Tibial artery (tissue), 4 donors: ENCODE results near the gene AEBP2.
A peak's percentile ranks its signal among the peaks of the same experiment; 100 is the strongest.
"Not testable (repeated sequence)": the region's sequence is repeated elsewhere in the genome, so short reads cannot be mapped to it uniquely, and the experiment has no call there.

Source experiments
- DNase-seq, 2 donors: peaks; one replicate each; pipeline ENCODE4 v3.0.0-alpha.2; 2019
- H3K27ac ChIP-seq, 2 donors: fragments of 200-600 bp; sonication (generic) in 1 of 2; 1 replicate in 1 of 2; 2 replicates in 1 of 2; pipeline ENCODE4 v1.5.1; 2018 to 2019; ENCODE audit warnings: mild to moderate bottlenecking in 1 of 2
- H3K27me3 ChIP-seq, 2 donors: fragments of 200-600 bp; sonication (generic) in 1 of 2; one replicate each; pipeline versions ENCODE4 v1.5.1 to v1.6.0; 2016 to 2019
- H3K36me3 ChIP-seq, 3 donors: fragments of 200-600 bp; sonication (generic) in 2 of 3; one replicate each; pipeline ENCODE4 v1.5.1; 2016 to 2019; ENCODE audit warnings: mild to moderate bottlenecking in 2 of 3
- H3K4me1 ChIP-seq, 4 donors: fragments of 200-600 bp; sonication (generic) in 2 of 4; 1 replicate in 3 of 4; 2 replicates in 1 of 4; pipeline ENCODE4 v1.5.1; 2016 to 2019
- H3K4me3 ChIP-seq, 2 donors: fragments of 200-600 bp; sonication (generic) in 1 of 2; 1 replicate in 1 of 2; 2 replicates in 1 of 2; pipeline ENCODE4 v1.5.1; 2018 to 2019; ENCODE audit warnings: mild to moderate bottlenecking in 2 of 2
- H3K9me3 ChIP-seq, 3 donors: fragments of 200-600 bp; sonication (generic) in 1 of 3; one replicate each; pipeline ENCODE4 v1.5.1; 2016 to 2019
- intact Hi-C: fragments of 100-400 bp; cut with DNase I; formaldehyde crosslinking; loops from one replicate; pipeline ENCODE4 v1.15.0; 2023; ENCODE audit warnings: low total_unique reads
- TF ChIP-seq, protein P1 (sequence below), 2 experiments: fragments of 200-600 bp in 1 of 2; fragments of 450-650 bp in 1 of 2; IDR thresholded peaks; one replicate each; pipeline ENCODE4 v1.5.1; 2017 to 2019; ENCODE audit warnings: antibody characterized with exemption in 2 of 2, mild to moderate bottlenecking in 1 of 2, moderate library complexity in 1 of 2

Gene AEBP2

DNA sequence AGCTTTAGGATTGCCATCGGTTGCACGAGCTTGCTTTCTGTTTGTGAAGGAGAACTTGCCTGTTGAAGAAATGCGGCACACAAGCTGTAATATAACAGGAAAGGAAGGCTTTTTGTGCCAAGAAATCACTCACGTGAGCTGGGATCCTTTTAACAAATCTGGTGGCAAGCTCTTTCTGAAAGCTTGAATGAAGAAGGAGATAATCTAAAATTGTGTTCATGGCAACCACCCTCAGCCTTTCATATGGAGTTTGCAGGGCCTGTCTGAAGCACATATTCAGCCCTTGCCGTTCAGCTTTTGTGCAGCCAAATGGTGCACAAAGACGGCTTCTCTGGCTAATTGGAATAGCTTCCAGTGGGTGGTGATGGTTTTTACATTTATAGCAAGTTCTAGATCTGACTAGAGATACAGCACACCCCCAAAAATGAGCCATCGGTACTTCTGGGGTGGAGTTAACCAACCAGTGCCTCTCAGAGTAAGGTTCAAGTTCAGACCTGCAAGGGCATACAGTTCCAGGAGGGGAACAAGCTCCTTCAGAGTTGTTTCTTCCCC is 107.4 kb downstream of the AEBP2 start:
- TF ChIP-seq, protein P1, sequence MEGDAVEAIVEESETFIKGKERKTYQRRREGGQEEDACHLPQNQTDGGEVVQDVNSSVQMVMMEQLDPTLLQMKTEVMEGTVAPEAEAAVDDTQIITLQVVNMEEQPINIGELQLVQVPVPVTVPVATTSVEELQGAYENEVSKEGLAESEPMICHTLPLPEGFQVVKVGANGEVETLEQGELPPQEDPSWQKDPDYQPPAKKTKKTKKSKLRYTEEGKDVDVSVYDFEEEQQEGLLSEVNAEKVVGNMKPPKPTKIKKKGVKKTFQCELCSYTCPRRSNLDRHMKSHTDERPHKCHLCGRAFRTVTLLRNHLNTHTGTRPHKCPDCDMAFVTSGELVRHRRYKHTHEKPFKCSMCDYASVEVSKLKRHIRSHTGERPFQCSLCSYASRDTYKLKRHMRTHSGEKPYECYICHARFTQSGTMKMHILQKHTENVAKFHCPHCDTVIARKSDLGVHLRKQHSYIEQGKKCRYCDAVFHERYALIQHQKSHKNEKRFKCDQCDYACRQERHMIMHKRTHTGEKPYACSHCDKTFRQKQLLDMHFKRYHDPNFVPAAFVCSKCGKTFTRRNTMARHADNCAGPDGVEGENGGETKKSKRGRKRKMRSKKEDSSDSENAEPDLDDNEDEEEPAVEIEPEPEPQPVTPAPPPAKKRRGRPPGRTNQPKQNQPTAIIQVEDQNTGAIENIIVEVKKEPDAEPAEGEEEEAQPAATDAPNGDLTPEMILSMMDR (IDR thresholded peaks at IDR 0.05) = no peak
- Histone ChIP-seq H3K27me3 (no peaks in the 10 kb centered on the region), H3K4me3 (peak overlapping the region; percentile 22 to 26), H3K4me1 (peaks cover 0 to 49% (median 18%) of the 10 kb centered on the region in 4 donors), H3K27ac (peak overlapping the region; percentile 73 to 77), H3K36me3 (no peaks in the 10 kb centered on the region), H3K9me3 (no peaks in the 10 kb centered on the region)
- intact Hi-C loops = no loop called here
- DNase-seq = peak in 1 of 2 donors; percentile 44

DNA sequence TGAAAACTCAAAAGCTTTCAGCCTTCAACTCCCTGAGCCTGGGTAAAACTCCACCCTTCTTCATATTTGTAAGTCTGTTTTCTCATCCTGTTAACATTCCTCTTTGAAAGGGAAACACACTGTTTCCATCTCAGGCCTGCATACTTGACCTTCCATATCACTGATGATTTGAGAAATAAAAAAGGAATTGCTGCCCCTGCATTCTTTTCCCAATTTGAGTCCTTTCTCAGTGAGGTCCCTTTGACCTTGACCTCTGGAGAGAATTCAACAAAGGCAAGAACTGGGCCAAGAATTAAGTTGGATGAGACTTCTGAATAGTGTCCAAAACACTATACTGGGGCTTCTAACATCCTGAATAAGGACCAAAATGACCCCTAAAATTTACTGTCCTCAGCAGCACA is 108.0 kb downstream of the AEBP2 start:
- H3K36me3 ChIP-seq = no peaks in the 10 kb centered on the region

DNA sequence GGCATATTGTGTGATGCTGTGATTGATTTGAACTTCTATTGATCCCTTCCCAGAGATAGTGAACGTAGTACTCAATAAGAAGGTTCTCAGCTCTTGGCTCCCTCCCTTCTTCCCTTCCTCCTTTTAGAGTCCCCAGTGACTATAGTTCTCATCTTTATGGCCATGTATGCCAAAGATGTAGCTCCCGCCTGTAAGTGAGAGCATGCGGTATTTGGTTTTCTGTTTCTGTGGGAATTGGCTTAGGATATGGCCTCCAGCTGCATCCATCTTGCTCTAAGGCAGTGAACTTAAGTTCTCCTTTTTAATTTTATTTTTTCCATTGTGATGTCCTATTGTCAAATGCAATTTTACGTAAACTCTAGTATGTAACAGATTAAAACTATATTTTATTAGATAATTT is 109.5 kb downstream of the AEBP2 start:
- no peaks in the 10 kb centered on the region for H3K36me3 ChIP-seq
- intact Hi-C loops = no loop called here
- peaks cover 0 to 63% (median 22%) of the 10 kb centered on the region in 4 donors for H3K4me1 ChIP-seq
- no peaks in the 10 kb centered on the region for H3K9me3 ChIP-seq
- no peak overlapping the region for H3K4me3 ChIP-seq
- TF ChIP-seq, protein P1 (IDR thresholded peaks at IDR 0.05) = no peak
- no peaks in the 10 kb centered on the region for H3K27me3 ChIP-seq
- no peak for DNase-seq
- H3K27ac ChIP-seq = peak overlapping the region; percentile 73 to 77

More for the DNA sequence above, 108.0 kb downstream of the AEBP2 start:
- intact Hi-C loops = no loop called here
- Histone ChIP-seq H3K27ac (peak overlapping the region; percentile 73 to 77), H3K4me1 (peaks cover 0 to 49% (median 18%) of the 10 kb centered on the region in 4 donors), H3K9me3 (no peaks in the 10 kb centered on the region), H3K4me3 (no peak overlapping the region), H3K27me3 (no peaks in the 10 kb centered on the region)
- no peak for DNase-seq
- TF ChIP-seq, protein P1 (IDR thresholded peaks at IDR 0.05) = no peak

DNA sequence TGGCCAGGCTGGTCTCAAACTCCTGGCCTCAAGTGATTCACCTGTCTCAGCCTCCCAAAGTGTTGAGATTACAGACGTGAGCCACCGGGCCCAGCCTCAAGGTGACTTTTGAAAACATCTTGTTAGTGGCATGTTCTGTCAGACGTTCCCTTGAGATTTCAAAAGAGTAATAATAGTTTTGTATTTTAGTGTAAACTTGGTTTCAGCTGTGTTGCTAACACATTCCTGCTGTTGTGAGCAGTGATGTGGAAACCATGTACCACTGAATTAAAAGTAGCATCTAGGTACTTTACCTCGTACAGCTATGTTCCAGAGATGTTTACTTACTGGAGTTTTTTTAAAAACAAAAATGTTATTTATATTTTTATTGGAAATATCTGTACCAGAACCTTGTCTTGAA is 111.3 kb downstream of the AEBP2 start:
- TF ChIP-seq, protein P1 (IDR thresholded peaks at IDR 0.05) = no peak
- no peak for DNase-seq
- intact Hi-C loops = no loop called here
- no peak overlapping the region for H3K4me3 ChIP-seq
- no peaks in the 10 kb centered on the region for H3K36me3 ChIP-seq
- H3K27ac ChIP-seq = peak overlapping the region in 1 of 2 donors; percentile 54
- peaks cover 0 to 66% (median 23%) of the 10 kb centered on the region in 4 donors for H3K4me1 ChIP-seq
- H3K9me3 ChIP-seq = no peaks in the 10 kb centered on the region
- H3K27me3 ChIP-seq = no peaks in the 10 kb centered on the region

DNA sequence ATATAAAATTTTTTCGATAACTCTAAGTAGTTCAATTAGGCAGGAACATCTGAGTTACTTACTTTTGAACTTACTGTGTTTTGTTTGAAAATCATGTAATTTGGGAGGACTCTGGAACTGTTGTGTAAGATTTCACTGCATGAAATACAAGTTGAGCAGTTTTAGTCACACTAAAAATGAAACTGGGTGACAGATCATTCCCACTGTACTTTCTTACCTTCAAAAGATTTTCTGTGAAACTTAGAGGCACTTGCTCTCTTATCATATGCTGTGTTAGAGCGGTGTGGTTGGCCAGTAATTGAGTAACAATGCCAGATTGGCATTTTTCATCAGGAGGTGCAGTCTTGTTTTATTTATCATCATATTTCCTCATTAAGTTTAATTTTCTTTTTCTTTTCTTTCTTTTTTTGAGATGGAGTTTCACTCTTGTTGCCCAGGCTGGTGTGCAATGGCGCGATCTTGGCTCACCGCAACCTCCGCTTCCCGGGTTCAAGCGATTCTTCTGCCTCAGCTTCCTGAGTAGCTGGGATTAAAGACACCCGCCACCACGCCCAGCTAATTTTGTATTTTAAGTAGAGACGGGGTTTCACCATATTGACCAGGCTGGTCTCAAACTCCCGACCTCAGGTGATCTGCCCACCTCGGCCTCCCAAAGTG is 113.3 kb downstream of the AEBP2 start:
- Histone ChIP-seq H3K27ac (peak overlapping the region in 1 of 2 donors; percentile 35), H3K4me1 (peaks cover 0 to 59% (median 8%) of the 10 kb centered on the region in 4 donors)
- intact Hi-C loops, H3K36me3 ChIP-seq, H3K9me3 ChIP-seq, H3K4me3 ChIP-seq, H3K27me3 ChIP-seq, DNase-seq: not testable (repeated sequence)

DNA sequence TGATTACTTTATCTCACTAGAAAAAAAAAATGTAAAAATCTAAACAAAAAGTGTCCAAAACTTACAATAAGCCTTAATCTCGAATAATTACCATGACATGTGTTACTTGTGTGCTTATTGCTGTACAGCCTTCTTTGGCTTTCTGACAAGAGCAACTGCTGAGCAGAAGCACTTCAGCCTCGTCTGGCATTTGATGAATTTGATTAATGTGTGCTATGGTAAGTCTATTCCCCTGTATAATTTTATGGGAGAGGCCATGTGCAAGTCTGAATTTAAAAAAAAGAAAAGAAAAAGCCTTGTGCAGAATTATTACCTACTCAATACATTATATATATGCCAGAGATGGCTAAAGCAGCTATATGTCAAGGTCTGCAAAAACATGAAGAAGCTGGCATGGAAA is 113.9 kb downstream of the AEBP2 start:
- H3K27me3 ChIP-seq = no peaks in the 10 kb centered on the region
- H3K27ac ChIP-seq = peak overlapping the region in 1 of 2 donors; percentile 35
- H3K4me3 ChIP-seq = no peak overlapping the region
- DNase-seq = no peak
- H3K9me3 ChIP-seq = no peaks in the 10 kb centered on the region
- no peaks in the 10 kb centered on the region for H3K36me3 ChIP-seq
- peaks cover 0 to 53% (median 6%) of the 10 kb centered on the region in 4 donors for H3K4me1 ChIP-seq
- intact Hi-C loops = no loop called here
- TF ChIP-seq, protein P1 (IDR thresholded peaks at IDR 0.05) = no peak
